H9 (cell line): ENCODE measurements around the gene MYCBP2. TPM values are rescaled to one million over a fixed set of nuclear protein-coding genes. Genes with fewer than 3 reads are reported as not detected.

ENCODE experiments used
- DNase-seq: peaks from one replicate; pipeline ENCODE4 v3.0.0-alpha.2; 2017
- H2AFZ ChIP-seq: one replicate; pipeline ENCODE4 v1.6.1; 2013; ENCODE audit warnings: mild to moderate bottlenecking, low read length, control low read depth, moderate library complexity
- H2AK5ac ChIP-seq: 2 replicates; pipeline ENCODE4 v1.6.1; 2013; ENCODE audit warnings: low read length, control low read depth, mixed read lengths; ENCODE audit not compliant: insufficient read length
- H2BK120ac ChIP-seq: one replicate; pipeline ENCODE4 v1.6.1; 2013; ENCODE audit warnings: low read depth, mild to moderate bottlenecking, low read length, control low read depth, inconsistent platforms; ENCODE audit not compliant: poor library complexity, severe bottlenecking
- H2BK12ac ChIP-seq: 2 replicates; pipeline ENCODE4 v1.6.1; 2013; ENCODE audit warnings: low read length, control low read depth, mixed read lengths, low read depth; ENCODE audit not compliant: insufficient read length
- H2BK15ac ChIP-seq: 2 replicates; pipeline ENCODE4 v1.6.1; 2013; ENCODE audit warnings: low read depth, low read length, control low read depth
- H2BK20ac ChIP-seq: one replicate; pipeline ENCODE4 v1.6.1; 2013; ENCODE audit warnings: low read depth, mild to moderate bottlenecking, low read length, control low read depth, inconsistent platforms; ENCODE audit not compliant: poor library complexity, severe bottlenecking
- H2BK5ac ChIP-seq: 2 replicates; pipeline ENCODE4 v1.6.1; 2013; ENCODE audit warnings: low read length, control low read depth, mixed read lengths; ENCODE audit not compliant: insufficient read length
- H3K14ac ChIP-seq: 2 replicates; pipeline ENCODE4 v1.6.1; 2013; ENCODE audit warnings: low read length, control low read depth; ENCODE audit not compliant: insufficient read depth
- H3K18ac ChIP-seq: 2 replicates; pipeline ENCODE4 v1.6.1; 2013; ENCODE audit warnings: low read depth, mild to moderate bottlenecking, mixed read lengths, low read length, control low read depth; ENCODE audit not compliant: insufficient read length
- H3K23ac ChIP-seq: 2 replicates; pipeline ENCODE4 v1.6.1; 2013; ENCODE audit warnings: low read length, control low read depth, mixed read lengths, low read depth; ENCODE audit not compliant: insufficient read length
- H3K23me2 ChIP-seq: 2 replicates; pipeline ENCODE4 v1.6.1; 2013; ENCODE audit warnings: low read depth, mild to moderate bottlenecking, mixed read lengths, low read length, control low read depth; ENCODE audit not compliant: insufficient read length, poor library complexity, severe bottlenecking
- H3K27ac ChIP-seq: 2 replicates; pipeline ENCODE4 v1.5.1; 2013; ENCODE audit warnings: low read length, control low read depth, mixed read lengths, low read depth; ENCODE audit not compliant: insufficient read length
- H3K27me3 ChIP-seq: 2 replicates; pipeline ENCODE4 v1.6.1; 2013; ENCODE audit warnings: low read length, control low read depth, inconsistent platforms; ENCODE audit not compliant: insufficient read depth
- H3K4ac ChIP-seq: 2 replicates; pipeline ENCODE4 v1.6.1; 2013; ENCODE audit warnings: low read depth, mild to moderate bottlenecking, control low read depth, inconsistent platforms, low read length, moderate library complexity
- H3K4me1 ChIP-seq: 2 replicates; pipeline ENCODE4 v1.6.1; 2013; ENCODE audit warnings: low read length, control low read depth, inconsistent platforms; ENCODE audit not compliant: insufficient read depth
- H3K4me2 ChIP-seq: 2 replicates; pipeline ENCODE4 v1.6.1; 2013; ENCODE audit warnings: low read length, control low read depth, mixed read lengths; ENCODE audit not compliant: insufficient read length, insufficient read depth
- H3K56ac ChIP-seq: 2 replicates; pipeline ENCODE4 v1.6.1; 2013; ENCODE audit warnings: low read depth, mild to moderate bottlenecking, mixed read lengths, low read length, control low read depth; ENCODE audit not compliant: insufficient read length
- H3K79me1 ChIP-seq: 2 replicates; pipeline ENCODE4 v1.6.1; 2013; ENCODE audit warnings: low read depth, mild to moderate bottlenecking, moderate library complexity, low read length, control low read depth, inconsistent platforms; ENCODE audit not compliant: insufficient read depth, poor library complexity, severe bottlenecking
- H3K79me2 ChIP-seq: 2 replicates; pipeline ENCODE4 v1.6.1; 2013; ENCODE audit warnings: low read length, control low read depth, inconsistent platforms; ENCODE audit not compliant: insufficient read depth
- H3K9ac ChIP-seq: 2 replicates; pipeline ENCODE4 v1.6.1; 2013; ENCODE audit warnings: low read length, control low read depth, mixed read lengths; ENCODE audit not compliant: insufficient read length; ENCODE audit errors: extremely low read depth
- H3K9me3 ChIP-seq: one replicate; pipeline ENCODE4 v1.6.1; 2013; ENCODE audit warnings: low read depth, low read length, inconsistent platforms; ENCODE audit not compliant: control insufficient read depth
- H3T11ph ChIP-seq: one replicate; pipeline ENCODE4 v1.6.1; 2013; ENCODE audit warnings: mild to moderate bottlenecking, low read length, control low read depth, inconsistent platforms
- H4K20me1 ChIP-seq: one replicate; pipeline ENCODE4 v1.6.1; 2013; ENCODE audit not compliant: control insufficient read depth, insufficient read length, insufficient read depth
- H4K5ac ChIP-seq: 2 replicates; pipeline ENCODE4 v1.6.1; 2013; ENCODE audit warnings: low read depth, mild to moderate bottlenecking, mixed read lengths, low read length, control low read depth; ENCODE audit not compliant: insufficient read length
- H4K8ac ChIP-seq: replicated peaks from 2 replicates; pipeline ENCODE4 v1.6.1; 2013; ENCODE audit warnings: low read length, control low read depth, mixed read lengths, low read depth; ENCODE audit not compliant: insufficient read length
- H4K91ac ChIP-seq: 2 replicates; pipeline ENCODE4 v1.6.1; 2013; ENCODE audit warnings: low read depth, mild to moderate bottlenecking, moderate library complexity, mixed read lengths, low read length, control low read depth; ENCODE audit not compliant: insufficient read length
- H3K27ac Mint-ChIP-seq, 3 experiments: 2 replicates in 2 of 3; 3 replicates in 1 of 3; pipeline ENCODE4 v1.8.0; 2020 to 2021; ENCODE audit warnings: mixed read lengths in 3 of 3, mild to moderate bottlenecking in 1 of 3, moderate library complexity in 1 of 3
- H3K27me3 Mint-ChIP-seq: 2 replicates; pipeline ENCODE4 v1.8.0; 2021; ENCODE audit warnings: low read depth, mild to moderate bottlenecking, moderate library complexity, mixed read lengths
- H3K36me3 Mint-ChIP-seq, 3 experiments: 2 replicates in 2 of 3; 3 replicates in 1 of 3; pipeline ENCODE4 v1.8.0; 2020 to 2021; ENCODE audit warnings: low read depth in 3 of 3, mixed read lengths in 3 of 3; ENCODE audit not compliant: insufficient read depth in 1 of 3
- H3K4me1 Mint-ChIP-seq, 2 experiments: 2 replicates each; pipeline ENCODE4 v1.8.0; 2020; ENCODE audit warnings: mixed read lengths in 2 of 2
- H3K4me3 Mint-ChIP-seq, 2 experiments: 2 replicates in 1 of 2; 3 replicates in 1 of 2; pipeline ENCODE4 v1.8.0; 2020 to 2021; ENCODE audit warnings: mild to moderate bottlenecking in 2 of 2, mixed read lengths in 2 of 2, moderate library complexity in 1 of 2
- H3K9me3 Mint-ChIP-seq, 2 experiments: 2 replicates in 1 of 2; 3 replicates in 1 of 2; pipeline ENCODE4 v1.8.0; 2020; ENCODE audit warnings: mild to moderate bottlenecking in 2 of 2, mixed read lengths in 2 of 2, moderate library complexity in 1 of 2
- CTCF ChIP-seq: fragments of 200-600 bp; sonication (generic); conservative IDR thresholded peaks from 3 replicates; pipeline ENCODE4 v1.8.0; 2021; ENCODE audit warnings: antibody characterized with exemption, mild to moderate bottlenecking
- WGBS: extraction: QIAGEN DNeasy Blood & Tissue Kit; methylation state at CpG from one replicate; pipeline ENCODE4 v1.1.7; 2013; ENCODE audit warnings: missing lambda C conversion rate, low lambda C conversion rate, mixed read lengths; ENCODE audit not compliant: insufficient read length; ENCODE audit errors: extremely low coverage; 5-methylcytosine and 5-hydroxymethylcytosine counted together
- total RNA-seq: library from RNA; stranded (reverse); gene quantifications from 2 replicates; pipeline ENCODE4 v1.2.1, GENCODE V29; 2021

The MYCBP2 gene
- total RNA-seq, 1 experiment from 2014 or later, result 32.0 TPM

DNA sequence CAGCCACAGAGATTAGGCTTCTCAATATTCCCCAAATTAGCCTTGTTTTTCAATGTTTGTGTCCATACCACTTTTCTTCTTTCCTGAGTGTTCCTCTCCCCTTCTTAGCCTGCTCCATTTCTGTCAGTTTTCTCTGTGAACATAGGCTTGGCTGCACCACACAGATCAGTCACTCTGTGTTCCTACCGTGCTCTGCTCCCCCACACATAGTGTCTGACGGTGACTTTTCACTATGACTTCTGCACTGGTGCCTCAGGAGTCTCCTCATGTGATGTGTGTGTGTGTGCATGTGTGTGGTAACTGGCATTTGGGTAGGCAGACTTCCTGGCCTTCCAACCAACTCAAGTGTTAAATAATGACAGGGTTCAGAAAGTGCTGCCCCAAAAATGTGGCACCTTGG is 47.9 kb upstream of the MYCBP2 start:
- Histone ChIP-seq H2BK20ac (no peak overlapping the region), H3K9me3 (no peaks in the 10 kb centered on the region), H3K79me2 (no peaks in the 10 kb centered on the region), H3K4ac (no peak overlapping the region), H3K18ac (no peak overlapping the region), H2AK5ac (no peak overlapping the region), H3K14ac (no peak overlapping the region), H4K5ac (no peak overlapping the region), H3K4me2 (no peak overlapping the region), H4K91ac (no peak overlapping the region), H3K56ac (no peak overlapping the region), H2BK120ac (no peak overlapping the region), H2BK15ac (no peak overlapping the region), H3K23me2 (no peaks in the 10 kb centered on the region), H3T11ph (no peak overlapping the region), H3K23ac (no peak overlapping the region), H4K8ac (no peak overlapping the region), H4K20me1 (no peaks in the 10 kb centered on the region), H3K27me3 (no peaks in the 10 kb centered on the region; the same call in 1 of the 2 replicates), H3K4me1 (peaks cover 7% of the 10 kb centered on the region; the same call in 1 of the 2 replicates), H2BK5ac (no peak overlapping the region), H3K27ac (no peak overlapping the region), H3K9ac (no peak overlapping the region), H2BK12ac (no peak overlapping the region), H3K79me1 (no peaks in the 10 kb centered on the region), H2AFZ (no peak overlapping the region)
- H3K4me1 Mint-ChIP-seq, result peaks cover 25 to 28% of the 10 kb centered on the region in 2 experiments
- H3K4me3 Mint-ChIP-seq, result no peak overlapping the region; a peak in 2 of 5 replicates
- no peaks in the 10 kb centered on the region; the same call in none of the 2 replicates for H3K27me3 Mint-ChIP-seq
- no peaks in the 10 kb centered on the region for H3K36me3 Mint-ChIP-seq
- no peak for TF ChIP-seq CTCF
- H3K9me3 Mint-ChIP-seq, result peaks cover 0 to 2% of the 10 kb centered on the region in 2 experiments; a peak in 1 of 5 replicates
- WGBS, result no CpG with 5 or more reads among the region's 2 CpGs
- no peak for DNase-seq
- H3K27ac Mint-ChIP-seq, result peak overlapping the region; percentile 15 to 69 (median 22); a peak in 4 of 7 replicates
